Adrenal gland (tissue), 5 donors: ENCODE results near the gene ABCG2.

Experiments used
- POLR2A ChIP-seq, 2 donors: fragments of 450-650 bp; IDR thresholded peaks; one replicate each; pipeline ENCODE4 v1.6.1; 2017; ENCODE audit warnings: antibody characterized with exemption in 2 of 2, mild to moderate bottlenecking in 2 of 2, moderate library complexity in 1 of 2
- TF ChIP-seq, protein P1 (sequence below), 6 experiments: fragments of 450-650 bp in 4 of 6; fragments of 200-600 bp in 2 of 6; sonication (generic) in 1 of 6; IDR thresholded peaks; 1 replicate in 5 of 6; 2 replicates in 1 of 6; pipeline versions ENCODE4 v1.5.1 to v1.8.0; 2016 to 2021; ENCODE audit warnings: antibody characterized with exemption in 6 of 6, mild to moderate bottlenecking in 2 of 6, moderate library complexity in 1 of 6
- donor health status: DM: no; HTN: no; CAD: no.

GRCh38 chr4:88137112-88137511 lies 21.3 kb downstream of the ABCG2 start:
- TF ChIP-seq, protein P1, sequence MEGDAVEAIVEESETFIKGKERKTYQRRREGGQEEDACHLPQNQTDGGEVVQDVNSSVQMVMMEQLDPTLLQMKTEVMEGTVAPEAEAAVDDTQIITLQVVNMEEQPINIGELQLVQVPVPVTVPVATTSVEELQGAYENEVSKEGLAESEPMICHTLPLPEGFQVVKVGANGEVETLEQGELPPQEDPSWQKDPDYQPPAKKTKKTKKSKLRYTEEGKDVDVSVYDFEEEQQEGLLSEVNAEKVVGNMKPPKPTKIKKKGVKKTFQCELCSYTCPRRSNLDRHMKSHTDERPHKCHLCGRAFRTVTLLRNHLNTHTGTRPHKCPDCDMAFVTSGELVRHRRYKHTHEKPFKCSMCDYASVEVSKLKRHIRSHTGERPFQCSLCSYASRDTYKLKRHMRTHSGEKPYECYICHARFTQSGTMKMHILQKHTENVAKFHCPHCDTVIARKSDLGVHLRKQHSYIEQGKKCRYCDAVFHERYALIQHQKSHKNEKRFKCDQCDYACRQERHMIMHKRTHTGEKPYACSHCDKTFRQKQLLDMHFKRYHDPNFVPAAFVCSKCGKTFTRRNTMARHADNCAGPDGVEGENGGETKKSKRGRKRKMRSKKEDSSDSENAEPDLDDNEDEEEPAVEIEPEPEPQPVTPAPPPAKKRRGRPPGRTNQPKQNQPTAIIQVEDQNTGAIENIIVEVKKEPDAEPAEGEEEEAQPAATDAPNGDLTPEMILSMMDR (IDR thresholded peaks at IDR 0.05) = no peak
- no peak for TF ChIP-seq POLR2A (IDR thresholded peaks at IDR 0.05)
